ENCODE measurements around the gene DUSP23.

- TF ChIP-seq TAF1 (IDR thresholded peaks at IDR 0.05; ENCODE audit: borderline replicate concordance, insufficient read depth, low read length) (no peak), SIN3A (IDR thresholded peaks at IDR 0.05; ENCODE audit: borderline replicate concordance, insufficient read depth, low read length) (no peak)
Observed at GRCh38 chr1:159815926-159816325, 35.2 kb downstream of the DUSP23 start.

All from PFSK-1 (cell line).